Measurements from ENCODE around the gene SETD2.
"Not testable (repeated sequence)": the region's sequence is repeated elsewhere in the genome, so short reads cannot be mapped to it uniquely, and the experiment has no call there.

The SETD2 gene

GRCh38 chr3:47097864-47098263, 66.0 kb downstream of the SETD2 start:
- DNase-seq: no peak

GRCh38 chr3:47096959-47097358, 67.0 kb downstream of the SETD2 start:
- DNase-seq: no peak

- no peak for DNase-seq
Observed at GRCh38 chr3:47092090-47092489, 71.8 kb downstream of the SETD2 start.

GRCh38 chr3:47089630-47090029, 74.3 kb downstream of the SETD2 start:
- no peak for DNase-seq

GRCh38 chr3:47086071-47086470, 77.8 kb downstream of the SETD2 start:
- no peak for DNase-seq

- DNase-seq: no peak
Observed at GRCh38 chr3:47083786-47084185, 80.1 kb downstream of the SETD2 start.

- DNase-seq: no peak
Observed at GRCh38 chr3:47082519-47082918, 81.4 kb downstream of the SETD2 start.

- DNase-seq: no peak
Observed at GRCh38 chr3:47079432-47079831, 84.5 kb downstream of the SETD2 start.

- no peak for DNase-seq
Observed at GRCh38 chr3:47073685-47074084, 90.2 kb downstream of the SETD2 start.

GRCh38 chr3:47070770-47071169, 93.1 kb downstream of the SETD2 start:
- no peak for DNase-seq

GRCh38 chr3:47066259-47066658, 97.7 kb downstream of the SETD2 start:
- not testable (repeated sequence) for DNase-seq

- DNase-seq: no peak
Observed at GRCh38 chr3:47065681-47066080, 98.2 kb downstream of the SETD2 start.

GRCh38 chr3:47065058-47065457, 98.9 kb downstream of the SETD2 start:
- DNase-seq: no peak

GRCh38 chr3:47057212-47057671, 106.7 kb downstream of the SETD2 start:
- DNase-seq: no peak

GRCh38 chr3:47056705-47057104, 107.2 kb downstream of the SETD2 start:
- no peak for DNase-seq

GRCh38 chr3:47054412-47054811, 109.5 kb downstream of the SETD2 start:
- no peak for DNase-seq

- DNase-seq: no peak
Observed at GRCh38 chr3:47047673-47048072, 116.2 kb downstream of the SETD2 start.

GRCh38 chr3:47047069-47047468, 116.8 kb downstream of the SETD2 start:
- DNase-seq: no peak

GRCh38 chr3:47042231-47042791, 121.6 kb downstream of the SETD2 start:
- DNase-seq: no peak

GRCh38 chr3:47041114-47041513, 122.8 kb downstream of the SETD2 start:
- no peak for DNase-seq

GRCh38 chr3:47037302-47037701, 126.6 kb downstream of the SETD2 start:
- not testable (repeated sequence) for DNase-seq

- DNase-seq: no peak
Observed at GRCh38 chr3:47036145-47036544, 127.8 kb downstream of the SETD2 start.

GRCh38 chr3:47035645-47036044, 128.3 kb downstream of the SETD2 start:
- DNase-seq: no peak

- no peak for DNase-seq
Observed at GRCh38 chr3:47034868-47035489, 128.9 kb downstream of the SETD2 start.

GRCh38 chr3:47031041-47031440, 132.9 kb downstream of the SETD2 start:
- not testable (repeated sequence) for DNase-seq
